Suppressor macrophage treated with lipopolysaccharide for 1 hour (primary cell): ENCODE results near the gene LRRC63.
"Not testable (repeated sequence)": the region's sequence is repeated elsewhere in the genome, so short reads cannot be mapped to it uniquely, and the experiment has no call there.

Source experiments
- DNase-seq, 3 donors: peaks; one replicate each; pipeline ENCODE4 v3.0.0-alpha.2; 2020 to 2022

Gene LRRC63

DNA sequence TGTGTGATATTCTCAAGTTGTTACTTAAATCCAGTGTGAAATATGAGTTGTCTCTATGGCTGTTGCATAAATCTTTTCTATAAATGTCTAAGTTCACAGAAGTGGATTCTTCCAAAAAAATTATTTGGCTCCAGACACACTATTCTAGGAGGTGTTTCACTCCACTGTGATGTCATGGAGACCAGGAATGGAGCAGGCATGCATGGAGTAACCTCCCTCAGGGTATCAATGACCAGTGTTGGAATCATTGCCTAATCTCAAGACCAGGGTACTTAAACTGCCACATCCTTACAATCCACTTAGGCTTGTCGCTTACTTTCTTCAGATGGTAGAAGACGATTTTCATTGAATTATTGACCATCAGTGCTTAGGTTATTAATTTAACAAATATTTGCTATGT lies 55.4 kb downstream of the LRRC63 start:
- DNase-seq = no peak

DNA sequence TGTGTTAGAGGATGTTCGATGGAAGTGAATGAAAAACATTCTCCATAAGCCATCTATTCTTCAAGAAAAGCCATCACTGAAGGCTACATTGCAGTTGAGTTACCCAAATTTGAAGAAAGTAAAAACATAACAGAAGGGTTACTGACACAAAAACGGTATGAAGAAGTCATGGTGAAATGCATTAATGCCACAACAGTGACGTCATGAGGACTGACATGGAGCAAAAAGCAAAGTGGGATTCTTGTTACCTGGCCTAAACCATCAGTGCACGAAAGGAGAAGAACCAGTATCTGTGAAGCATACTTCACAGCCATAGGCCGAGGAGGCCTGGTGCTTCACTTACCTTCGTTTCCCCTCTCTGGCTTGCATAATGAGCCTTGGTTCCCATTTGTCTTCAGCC lies 58.7 kb downstream of the LRRC63 start:
- DNase-seq = no peak

DNA sequence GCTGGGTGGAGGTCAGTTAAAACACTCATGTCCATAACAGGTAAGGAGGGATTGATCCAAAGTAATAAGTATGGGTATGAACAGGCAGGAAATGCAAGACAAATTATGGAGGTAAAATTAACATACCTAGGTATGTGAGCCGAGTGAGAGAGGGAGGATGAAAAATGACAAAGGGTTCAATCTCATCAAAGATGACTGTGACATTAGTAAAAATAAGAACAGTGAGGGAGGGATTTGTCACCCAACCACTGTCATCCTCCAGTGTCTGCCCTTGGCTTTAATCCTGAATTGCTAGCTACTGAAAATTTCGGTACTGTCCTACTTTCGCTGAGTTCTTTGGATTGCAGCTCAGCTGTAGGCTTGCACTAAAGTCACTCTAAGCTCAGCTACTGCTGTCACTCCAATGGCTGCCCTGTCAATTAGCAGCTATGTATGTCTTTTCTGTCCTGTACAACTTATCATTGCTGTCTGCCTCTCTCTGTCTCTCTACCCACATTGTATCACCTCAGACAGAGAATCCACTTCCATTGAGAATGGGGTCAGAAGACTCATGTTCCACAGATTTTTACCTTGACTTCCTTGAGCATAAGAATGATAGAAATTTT lies 62.5 kb downstream of the LRRC63 start:
- no peak for DNase-seq

DNA sequence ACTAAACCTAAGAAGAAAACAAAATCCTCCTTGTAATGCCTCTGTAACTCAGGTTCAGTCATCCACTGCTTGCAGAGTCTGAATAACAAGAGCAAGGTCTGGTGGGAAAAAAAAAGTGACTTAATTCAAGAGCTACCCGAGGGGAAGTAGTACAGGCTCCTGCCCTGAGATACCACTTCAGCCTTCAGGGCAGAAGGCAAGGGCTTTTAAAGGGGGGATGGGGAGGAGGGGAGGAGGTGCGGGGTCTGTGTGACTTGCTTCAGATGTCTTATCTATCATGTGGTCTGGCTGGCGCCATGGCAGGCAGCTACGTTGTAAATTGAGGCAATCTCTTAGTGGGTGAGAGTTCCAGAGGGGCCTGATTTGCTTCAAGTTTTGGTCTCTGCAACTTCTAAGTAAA lies 66.7 kb downstream of the LRRC63 start:
- DNase-seq = peak in 2 of 3 donors; percentile 18 to 24

DNA sequence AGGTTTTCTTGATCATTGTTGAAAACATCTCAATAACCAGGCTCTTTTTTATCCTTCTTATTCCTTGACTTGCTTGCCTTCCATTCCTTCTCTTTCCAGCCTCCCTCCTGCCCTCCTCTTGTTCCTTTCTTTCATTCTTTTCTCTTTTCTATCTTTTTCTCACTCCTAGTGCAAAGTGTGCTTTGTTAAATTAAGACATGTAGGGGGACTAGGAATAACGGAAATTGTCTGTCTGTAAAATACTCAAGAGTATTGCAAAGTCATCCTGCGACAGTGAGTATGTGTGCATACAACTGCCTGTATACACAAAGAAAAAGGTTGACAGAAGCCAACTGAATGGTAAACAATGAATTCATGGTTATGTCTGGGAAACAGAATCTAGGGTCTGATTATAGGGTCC lies 70.1 kb downstream of the LRRC63 start:
- DNase-seq = no peak

DNA sequence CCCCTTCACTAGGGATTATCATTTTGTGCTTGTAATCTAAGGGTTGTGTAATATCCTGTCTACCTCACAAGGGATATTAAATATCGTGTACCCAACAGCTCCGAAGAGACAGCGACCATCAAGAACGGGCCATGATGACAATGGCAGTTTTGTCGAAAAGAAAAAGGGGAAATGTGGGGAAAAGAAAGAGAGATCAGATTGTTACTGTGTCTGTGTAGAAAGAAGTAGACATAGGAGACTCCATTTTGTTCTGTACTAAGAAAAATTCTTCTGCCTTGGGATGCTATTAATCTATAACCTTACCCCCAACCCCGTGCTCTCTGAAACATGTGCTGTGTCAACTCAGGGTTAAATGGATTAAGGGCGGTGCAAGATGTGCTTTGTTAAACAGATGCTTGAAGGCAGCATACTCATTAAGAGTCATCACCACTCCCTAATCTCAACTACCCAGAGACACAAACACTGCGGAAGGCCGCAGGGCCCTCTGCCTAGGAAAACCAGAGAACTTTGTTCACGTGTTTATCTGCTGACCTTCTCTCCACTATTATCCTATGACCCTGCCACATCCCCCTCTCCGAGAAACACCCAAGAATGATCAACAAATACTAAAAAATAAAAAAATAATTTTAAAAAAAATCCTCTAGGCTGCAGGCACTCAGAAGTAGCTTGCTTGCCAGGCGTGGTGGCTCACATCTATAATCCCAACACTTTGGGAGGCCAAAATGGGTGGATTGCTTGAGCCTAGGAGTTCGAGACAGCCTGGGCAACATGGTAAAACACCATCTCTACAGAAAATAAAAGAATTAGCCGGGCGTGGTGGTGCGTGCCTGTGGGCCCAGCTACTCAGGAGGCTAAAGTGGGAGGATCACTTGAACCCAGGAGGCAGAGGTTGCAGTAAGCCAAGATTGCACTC lies 72.4 kb downstream of the LRRC63 start:
- DNase-seq = not testable (repeated sequence)

DNA sequence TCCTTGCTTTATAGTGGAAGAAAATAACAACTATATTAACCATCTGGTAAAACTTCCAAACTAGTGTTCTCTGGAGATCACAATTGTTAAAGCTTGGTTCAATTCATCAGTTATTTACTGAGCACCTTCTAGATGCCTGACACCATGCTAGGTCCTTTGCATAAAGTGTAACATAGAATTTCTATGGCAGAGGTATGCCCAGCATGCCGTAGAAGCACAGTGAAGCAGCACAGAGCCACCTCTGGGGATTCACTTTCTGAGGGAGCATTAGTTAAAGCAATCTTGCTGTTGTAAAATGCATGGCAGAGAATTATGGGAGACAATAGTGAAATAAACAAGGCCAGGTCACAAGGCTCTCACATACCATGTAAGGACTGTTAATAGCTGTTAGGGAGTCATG lies 75.2 kb downstream of the LRRC63 start:
- DNase-seq = no peak

DNA sequence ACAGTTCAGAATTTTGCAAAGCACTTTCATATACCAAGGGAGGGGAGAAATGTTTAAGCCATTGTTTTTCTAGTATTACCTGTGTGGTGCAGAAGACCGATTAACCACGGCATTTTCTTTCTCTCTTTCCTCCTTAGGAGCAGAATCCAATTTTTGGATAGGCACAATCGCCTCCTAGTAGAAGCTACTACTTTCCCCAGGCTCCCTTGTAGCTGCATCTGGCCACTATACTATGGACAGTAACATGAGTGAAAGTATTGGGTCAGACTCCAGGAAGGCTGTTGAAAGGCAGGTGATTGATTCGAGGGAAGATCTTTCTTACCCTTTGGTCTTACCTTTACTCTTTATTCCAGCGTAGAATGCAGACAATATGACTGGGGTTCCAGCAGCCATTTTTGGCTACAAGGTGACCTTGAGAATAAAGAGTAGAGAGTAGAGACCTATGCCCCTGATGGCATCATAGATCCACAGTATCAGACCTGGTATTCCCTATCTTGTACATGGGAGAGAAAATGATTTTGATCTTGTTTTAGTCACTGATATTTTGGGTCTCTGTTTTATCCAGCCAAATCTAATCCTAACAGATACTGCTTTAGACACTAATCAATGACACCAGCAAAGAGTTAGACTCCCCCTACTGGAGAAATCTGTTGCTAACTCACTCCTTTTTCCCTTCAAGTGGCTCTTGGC lies 77.0 kb downstream of the LRRC63 start:
- peak; percentile 76 to 87 (median 82) for DNase-seq

DNA sequence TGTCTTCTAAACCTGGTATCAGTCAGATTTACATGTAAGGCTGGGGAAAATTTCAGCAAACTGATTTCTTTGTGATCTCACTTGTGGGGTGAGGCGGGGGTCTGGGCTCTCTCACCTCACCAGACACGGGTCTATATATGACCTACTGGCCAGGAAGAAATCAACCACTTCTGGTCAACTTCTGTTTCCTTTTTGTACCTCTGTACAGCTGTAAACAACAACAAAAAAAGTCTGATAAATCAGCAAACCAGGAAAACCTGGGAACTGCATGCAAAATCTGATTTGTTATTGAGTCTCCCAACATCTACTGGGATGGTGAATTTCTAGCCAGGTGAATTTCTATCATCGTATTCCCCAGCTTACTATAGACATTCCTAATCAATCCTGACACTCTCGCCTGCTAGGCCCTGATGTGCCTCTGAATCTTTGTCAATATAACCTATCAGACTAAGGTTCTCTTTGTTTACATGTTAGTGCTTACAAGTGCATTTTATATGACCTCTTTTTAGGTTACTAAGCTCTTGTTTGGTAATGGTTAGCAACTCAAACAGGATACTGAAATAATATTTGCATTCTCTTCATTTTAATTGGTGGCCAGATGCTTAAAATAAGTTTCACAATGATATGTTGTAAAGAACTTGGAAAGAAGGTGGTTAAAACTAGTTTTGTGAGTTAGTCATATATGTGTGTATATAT lies 77.7 kb downstream of the LRRC63 start:
- DNase-seq = no peak

DNA sequence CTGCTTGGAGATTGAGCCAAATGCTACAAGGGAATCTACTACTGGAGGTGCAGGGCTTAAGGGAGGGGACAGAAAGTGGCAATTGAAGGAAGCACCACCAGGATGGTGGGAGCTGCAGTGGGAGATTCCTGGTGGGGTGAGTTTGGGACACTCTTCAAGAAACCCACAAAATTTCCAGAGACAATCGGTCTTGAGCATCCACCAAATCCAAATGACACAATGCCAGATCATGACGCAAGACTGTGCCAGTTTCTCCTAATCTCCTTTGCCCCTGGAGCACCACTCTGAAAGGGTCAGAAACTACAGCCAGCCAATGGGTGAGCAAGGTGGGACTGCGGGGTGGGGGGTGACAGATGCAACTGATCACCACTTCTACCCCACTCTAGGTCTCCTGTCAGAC lies 78.7 kb downstream of the LRRC63 start:
- peak; percentile 42 to 64 (median 44) for DNase-seq

DNA sequence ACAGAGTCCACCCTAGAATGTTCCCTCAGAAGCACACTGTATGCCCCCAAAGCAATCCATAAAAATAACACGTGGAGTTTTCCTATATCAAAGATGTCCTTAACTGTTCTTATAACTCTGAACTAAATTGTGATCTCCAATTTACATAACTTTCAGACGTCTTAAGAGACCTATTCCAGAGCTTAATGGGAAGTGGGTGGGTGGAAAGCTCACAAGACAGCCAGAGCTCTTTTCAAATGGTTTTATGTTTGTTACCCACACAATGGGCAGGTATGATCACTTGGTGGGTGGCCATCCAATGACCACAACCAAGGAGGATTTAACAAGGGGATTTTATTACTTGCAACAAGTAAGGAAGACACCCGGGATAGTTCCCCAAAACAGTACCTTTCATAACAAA lies 81.7 kb downstream of the LRRC63 start:
- DNase-seq = no peak

DNA sequence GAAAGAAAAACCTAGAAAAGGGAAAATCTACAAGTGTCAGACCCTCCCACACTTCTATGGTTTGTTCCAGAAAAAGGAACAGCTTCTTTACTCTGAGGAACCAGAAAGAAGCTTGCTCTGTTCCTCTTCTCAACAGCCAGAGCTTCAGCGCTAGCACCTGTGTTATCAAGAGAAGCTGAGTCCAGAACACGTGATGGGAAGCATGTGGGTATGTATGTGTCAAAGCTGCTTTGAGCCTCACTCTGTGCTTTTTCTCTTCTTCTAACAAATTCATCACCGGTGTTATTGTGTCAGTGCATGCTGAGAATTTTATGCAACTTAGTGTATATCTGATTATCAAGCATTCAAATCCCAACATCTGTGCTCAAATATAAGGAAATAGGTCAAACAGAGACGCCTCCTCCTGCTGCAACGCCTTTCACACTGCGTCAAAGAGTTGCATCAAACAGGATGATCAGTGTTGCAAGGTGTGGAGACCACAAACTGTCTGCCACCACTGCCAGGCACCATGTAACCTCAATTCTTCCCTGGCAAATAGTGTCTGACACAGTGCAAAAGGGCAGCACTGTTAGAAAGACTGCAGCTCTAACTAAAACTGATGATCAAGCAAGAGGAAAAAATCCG lies 83.9 kb downstream of the LRRC63 start:
- DNase-seq = peak; percentile 77 to 93 (median 81)

DNA sequence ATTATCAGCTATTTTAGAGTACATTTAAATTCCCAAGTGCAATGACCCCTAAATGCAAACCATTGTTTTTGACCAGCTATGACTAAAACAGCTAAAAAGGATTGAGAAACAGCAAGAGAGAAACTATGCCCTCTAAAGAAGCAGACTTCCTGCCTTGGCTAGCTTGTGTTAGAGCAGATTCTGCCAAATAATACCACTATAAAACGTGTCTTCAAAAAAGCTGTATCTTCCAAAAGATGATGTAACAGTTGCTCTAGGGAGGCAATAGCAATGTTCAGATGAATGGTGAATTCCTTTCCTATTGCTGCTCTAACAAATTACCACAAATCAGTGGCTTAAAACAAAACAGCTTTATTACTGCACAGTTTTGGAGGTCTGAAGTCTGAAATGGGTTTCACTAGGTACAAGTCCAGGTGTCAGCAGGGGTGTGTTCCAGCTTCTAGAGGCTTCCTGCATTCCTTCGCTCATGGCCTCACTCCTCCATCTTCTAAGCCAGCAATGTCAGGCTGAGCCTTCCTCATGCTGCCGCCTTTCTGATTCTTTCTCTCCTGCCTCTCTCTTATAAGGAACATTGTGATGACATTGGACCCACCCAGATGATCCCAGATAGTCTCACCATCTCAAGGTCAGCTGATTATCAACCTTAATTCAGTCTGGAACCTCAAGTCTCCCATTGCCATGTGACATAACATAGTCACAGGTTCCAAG lies 84.5 kb downstream of the LRRC63 start:
- DNase-seq = peak; percentile 37 to 72 (median 63)

DNA sequence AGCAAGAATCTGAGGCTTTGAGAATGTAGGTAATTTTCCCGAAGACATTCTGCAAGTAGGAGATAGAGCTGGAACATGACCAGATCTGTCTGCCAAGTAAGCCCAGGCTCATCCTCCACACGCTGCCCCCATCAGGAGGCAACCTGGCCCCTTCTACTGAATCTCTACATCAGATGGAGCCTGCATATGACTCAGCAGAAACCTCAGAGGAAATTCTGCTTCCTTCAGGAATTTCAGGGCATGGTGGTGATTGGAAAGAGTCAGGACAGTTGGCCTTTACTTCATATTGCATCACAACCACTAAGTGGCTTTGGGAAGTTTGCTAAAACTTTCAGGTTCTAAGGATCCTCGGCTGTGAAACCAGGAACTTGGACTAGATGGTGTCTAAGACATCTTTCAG lies 85.2 kb downstream of the LRRC63 start:
- peak; percentile 39 to 79 (median 57) for DNase-seq

DNA sequence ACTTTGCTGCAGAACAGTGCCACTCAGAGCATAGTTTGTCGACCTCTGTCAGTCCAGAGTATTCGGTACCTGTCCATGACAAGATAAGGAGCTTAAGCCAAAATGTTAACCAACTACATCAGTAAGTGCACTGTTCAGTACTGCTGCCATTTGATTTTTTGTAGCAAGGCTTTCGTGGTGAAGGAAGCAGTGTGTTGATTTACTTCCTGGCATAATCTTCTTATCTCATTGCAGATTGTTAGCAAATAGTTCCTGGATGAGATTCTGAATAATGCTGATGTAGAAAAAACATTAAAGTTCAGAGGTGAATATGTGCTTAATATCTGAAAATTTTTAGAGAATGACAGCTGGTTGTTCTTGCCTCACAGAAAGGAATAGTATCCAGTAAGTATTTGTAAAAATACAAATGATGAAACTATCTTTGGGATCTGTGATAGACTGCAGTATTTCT lies 85.7 kb downstream of the LRRC63 start:
- DNase-seq = no peak

DNA sequence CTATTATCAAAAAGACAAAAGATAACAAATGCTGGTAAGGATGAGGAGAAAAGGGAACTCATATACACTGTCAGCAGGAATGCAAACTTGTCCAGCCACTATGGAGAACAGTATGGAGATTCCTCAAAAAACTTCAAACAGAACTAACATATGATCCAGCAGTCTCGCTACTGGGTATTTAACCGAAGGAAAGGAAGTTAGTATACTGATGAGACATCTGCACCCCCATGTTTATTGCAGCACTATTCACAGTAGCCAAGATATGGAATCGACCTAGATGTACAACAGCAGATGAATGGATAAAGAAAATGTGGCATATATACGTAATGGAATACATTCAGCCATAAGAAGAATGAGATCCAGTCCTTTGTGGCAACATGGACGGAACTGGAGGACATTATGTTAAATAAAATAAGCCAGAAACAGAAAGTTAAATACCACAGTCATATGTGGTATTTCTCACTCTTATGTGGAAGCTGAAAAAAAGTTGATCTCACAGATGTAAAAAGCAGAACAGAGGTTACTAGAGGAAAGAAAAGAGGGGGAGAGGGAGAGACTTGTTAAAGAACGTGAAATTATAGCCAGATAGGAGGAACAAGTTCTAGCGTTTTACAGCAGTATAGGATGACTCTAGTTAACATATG lies 92.1 kb downstream of the LRRC63 start:
- peak; percentile 65 to 81 (median 81) for DNase-seq

DNA sequence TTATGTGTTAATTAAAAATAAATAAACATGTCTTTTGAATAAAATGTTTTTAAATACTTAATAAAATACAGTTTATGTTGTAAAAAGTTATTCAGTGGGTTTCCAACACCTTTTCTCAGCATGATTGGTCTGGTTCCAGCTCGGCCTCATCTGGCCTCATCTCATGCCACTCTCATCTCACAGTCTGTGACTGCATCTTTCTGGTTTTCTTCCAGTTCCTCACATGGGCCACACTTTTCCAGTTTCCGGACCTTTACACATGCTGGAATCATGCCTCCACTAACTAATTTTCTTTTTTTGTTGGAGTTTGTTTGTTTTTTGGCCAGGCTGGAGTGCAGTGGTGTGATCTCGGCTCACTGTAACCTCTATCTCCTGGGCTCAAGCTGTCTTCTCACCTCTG lies 92.8 kb downstream of the LRRC63 start:
- no peak for DNase-seq

DNA sequence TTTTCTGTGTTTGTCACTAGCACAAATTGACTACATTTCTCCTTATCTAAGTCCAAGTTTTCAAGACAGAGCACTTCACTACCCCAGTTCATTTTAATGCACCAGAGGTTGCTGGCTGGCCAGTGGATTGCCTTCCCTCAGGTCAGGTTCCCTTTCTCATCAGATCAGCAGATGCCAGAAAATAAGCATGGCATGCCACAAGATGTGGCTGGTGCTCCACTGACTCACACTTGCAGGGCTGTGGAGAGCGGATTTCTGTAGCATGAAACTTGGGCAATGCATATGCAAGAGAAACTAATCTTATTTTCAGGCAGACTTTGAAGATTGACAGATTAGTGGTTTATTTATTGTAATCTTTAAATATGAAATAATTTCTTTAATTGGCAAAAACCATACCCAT lies 95.8 kb downstream of the LRRC63 start:
- peak; percentile 61 to 69 (median 65) for DNase-seq

DNA sequence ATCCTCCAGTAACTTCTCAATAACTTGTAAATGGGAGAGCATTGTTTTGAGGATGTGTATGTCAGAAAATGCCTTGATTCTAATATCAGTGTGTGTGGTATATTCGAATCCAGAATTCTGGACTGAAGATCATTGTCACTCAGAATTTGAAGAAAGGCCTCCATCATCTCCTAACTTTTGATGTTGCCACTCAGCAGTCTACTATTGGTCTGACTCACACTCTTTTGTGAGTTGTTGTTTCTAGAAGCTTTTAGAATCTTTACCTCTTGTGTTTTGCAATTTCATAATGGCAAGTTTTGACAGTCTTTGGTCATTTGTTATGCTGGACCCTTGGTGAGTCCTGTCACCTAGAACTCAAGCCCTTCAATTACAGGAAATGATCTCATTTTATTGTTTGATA lies 98.3 kb downstream of the LRRC63 start:
- no peak for DNase-seq

DNA sequence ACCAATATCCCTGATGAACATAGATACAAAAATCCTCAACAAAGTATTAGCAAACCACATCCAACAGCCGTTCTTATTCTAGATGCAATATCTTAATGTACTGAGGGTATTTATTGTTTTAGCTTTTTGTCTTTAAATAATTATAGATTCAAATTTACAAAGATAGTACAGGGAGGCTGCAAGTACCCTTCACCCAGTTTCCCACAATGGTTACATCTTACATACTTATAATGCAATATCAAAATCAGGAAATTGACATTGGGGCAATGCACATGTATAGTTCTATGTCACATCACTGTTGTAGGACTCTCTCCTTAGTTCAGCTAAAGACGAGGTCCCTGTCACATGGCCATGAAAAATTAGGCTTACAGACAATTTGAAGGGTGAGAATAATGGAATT lies 99.5 kb downstream of the LRRC63 start:
- no peak for DNase-seq

DNA sequence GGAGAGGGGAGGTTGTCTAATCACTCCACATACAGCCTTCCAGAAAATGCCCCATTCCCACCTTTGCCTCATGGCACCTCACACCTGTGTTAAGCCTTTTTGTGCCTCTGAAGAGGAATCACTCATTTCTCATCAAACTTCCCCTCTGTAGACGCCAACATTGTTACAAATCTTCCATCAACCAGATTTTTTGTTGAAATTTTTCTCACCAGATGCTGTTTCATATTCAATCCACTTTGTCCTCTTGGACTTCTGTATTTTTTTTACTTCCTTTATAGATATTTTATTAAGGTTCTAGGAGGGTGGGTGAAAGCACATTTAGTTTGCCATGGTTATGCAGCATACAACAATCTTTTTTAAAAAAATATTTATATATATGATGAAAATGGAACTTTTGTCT lies 101.3 kb downstream of the LRRC63 start:
- DNase-seq = no peak
